Measurements from ENCODE around the gene PPP3R2.

DNA sequence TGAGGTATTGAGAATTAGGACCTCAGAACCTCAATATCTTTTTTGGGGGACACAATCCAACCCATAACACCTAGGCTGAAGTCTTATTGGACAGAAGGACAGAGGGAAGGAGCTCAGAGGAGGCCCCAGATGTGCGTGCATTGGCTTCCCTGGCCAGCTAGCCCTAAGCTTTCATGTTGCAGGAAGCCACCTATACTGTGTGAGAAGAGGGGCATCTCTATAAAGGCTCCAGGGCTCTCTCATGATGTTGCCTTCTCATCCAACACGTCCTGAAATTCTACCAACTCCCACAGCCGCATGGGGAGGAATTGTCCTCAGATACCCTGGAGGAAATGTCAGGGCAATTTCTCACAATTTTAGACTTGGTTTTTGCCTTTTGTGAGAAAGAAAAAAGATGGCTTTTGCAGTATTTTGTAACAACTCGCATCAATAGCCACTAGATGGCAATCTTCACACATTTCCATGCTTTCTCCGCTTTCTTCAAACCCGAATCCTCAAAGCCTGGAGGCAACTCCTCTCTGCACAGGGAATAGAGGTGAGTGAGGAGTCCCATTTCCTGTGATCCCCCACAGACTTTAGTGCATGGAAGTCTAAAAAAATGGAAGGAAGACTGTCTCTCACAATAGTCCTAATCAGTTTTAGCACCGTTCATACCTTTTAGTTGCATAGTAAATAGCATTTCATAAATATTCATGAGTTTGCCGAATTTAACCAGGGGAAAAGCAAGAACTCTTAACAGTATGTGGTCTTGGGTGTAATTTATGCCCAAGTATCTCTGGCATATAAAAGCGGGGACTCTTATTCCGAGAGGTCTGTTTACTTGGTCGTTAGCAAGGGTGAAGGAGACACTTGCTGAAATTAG is 7.4 kb upstream of the PPP3R2 start:
- TF ChIP-seq, protein P1, sequence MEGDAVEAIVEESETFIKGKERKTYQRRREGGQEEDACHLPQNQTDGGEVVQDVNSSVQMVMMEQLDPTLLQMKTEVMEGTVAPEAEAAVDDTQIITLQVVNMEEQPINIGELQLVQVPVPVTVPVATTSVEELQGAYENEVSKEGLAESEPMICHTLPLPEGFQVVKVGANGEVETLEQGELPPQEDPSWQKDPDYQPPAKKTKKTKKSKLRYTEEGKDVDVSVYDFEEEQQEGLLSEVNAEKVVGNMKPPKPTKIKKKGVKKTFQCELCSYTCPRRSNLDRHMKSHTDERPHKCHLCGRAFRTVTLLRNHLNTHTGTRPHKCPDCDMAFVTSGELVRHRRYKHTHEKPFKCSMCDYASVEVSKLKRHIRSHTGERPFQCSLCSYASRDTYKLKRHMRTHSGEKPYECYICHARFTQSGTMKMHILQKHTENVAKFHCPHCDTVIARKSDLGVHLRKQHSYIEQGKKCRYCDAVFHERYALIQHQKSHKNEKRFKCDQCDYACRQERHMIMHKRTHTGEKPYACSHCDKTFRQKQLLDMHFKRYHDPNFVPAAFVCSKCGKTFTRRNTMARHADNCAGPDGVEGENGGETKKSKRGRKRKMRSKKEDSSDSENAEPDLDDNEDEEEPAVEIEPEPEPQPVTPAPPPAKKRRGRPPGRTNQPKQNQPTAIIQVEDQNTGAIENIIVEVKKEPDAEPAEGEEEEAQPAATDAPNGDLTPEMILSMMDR (conservative IDR thresholded peaks at IDR 0.05 in 1 of 2, IDR thresholded peaks at IDR 0.05 in 1 of 2; ENCODE audit: extremely low read depth in 1 of 2, insufficient read depth in 1 of 2, low read depth in 1 of 2, low read length in 2 of 2) = peak; percentile 53 to 64
- no peak for TF ChIP-seq EZH2 (IDR thresholded peaks at IDR 0.05; ENCODE audit: borderline replicate concordance, low read length)
